Tibial nerve (tissue), 4 donors: ENCODE results near the gene CLPSL1. TPM values are rescaled to one million over a fixed set of nuclear protein-coding genes. Genes with fewer than 3 reads are reported as not detected.

ENCODE experiments used
- DNase-seq, 2 donors: peaks; one replicate each; pipeline ENCODE4 v3.0.0-alpha.2; 2019; ENCODE audit warnings: low spot score in 2 of 2
- H3K27ac ChIP-seq, 4 donors: fragments of 200-600 bp; sonication (generic) in 3 of 4; one replicate each; pipeline ENCODE4 v1.5.1; 2017 to 2019; ENCODE audit warnings: mild to moderate bottlenecking in 1 of 4
- H3K27me3 ChIP-seq, 2 donors: fragments of 200-600 bp; sonication (generic) in 1 of 2; one replicate each; pipeline versions ENCODE4 v1.5.1 to v1.6.0; 2017 to 2019
- H3K36me3 ChIP-seq, 3 donors: fragments of 200-600 bp; sonication (generic); one replicate each; pipeline ENCODE4 v1.5.1; 2018 to 2019
- H3K4me1 ChIP-seq, 4 donors: fragments of 200-600 bp; sonication (generic) in 3 of 4; one replicate each; pipeline ENCODE4 v1.5.1; 2017 to 2019
- H3K4me3 ChIP-seq, 4 donors: fragments of 200-600 bp; sonication (generic) in 3 of 4; one replicate each; pipeline ENCODE4 v1.5.1; 2017 to 2019; ENCODE audit warnings: mild to moderate bottlenecking in 1 of 4, moderate library complexity in 1 of 4
- H3K9me3 ChIP-seq, 4 donors: fragments of 200-600 bp; sonication (generic) in 3 of 4; one replicate each; pipeline ENCODE4 v1.5.1; 2017 to 2019
- EP300 ChIP-seq, 2 donors: sonication (generic); formaldehyde crosslinking; IDR thresholded peaks; one replicate each; pipeline ENCODE4 v1.6.1; 2017; ENCODE audit warnings: antibody characterized with exemption in 2 of 2, mild to moderate bottlenecking in 1 of 2
- POLR2A ChIP-seq, 2 donors: fragments of 450-650 bp; IDR thresholded peaks; one replicate each; pipeline ENCODE4 v1.6.1; 2017; ENCODE audit warnings: antibody characterized with exemption in 2 of 2, mild to moderate bottlenecking in 2 of 2, moderate library complexity in 2 of 2
- WGBS, 2 donors: methylation state at CpG; one replicate each; pipeline ENCODE4 v1.1.5; 2018; 5-methylcytosine and 5-hydroxymethylcytosine counted together
- total RNA-seq, 4 donors: library from RNA; depleted of rRNA; stranded (reverse); fragments of >200 nt; gene quantifications; one replicate each; pipeline ENCODE4 v1.1.0, GENCODE V29; 2016
- TF ChIP-seq, protein P1 (sequence below), 5 experiments: fragments of 200-600 bp in 3 of 5; fragments of 450-650 bp in 2 of 5; sonication (generic) in 3 of 5; IDR thresholded peaks; one replicate each; pipeline ENCODE4 v1.5.1; 2016 to 2019; ENCODE audit warnings: antibody characterized with exemption in 5 of 5, mild to moderate bottlenecking in 3 of 5, moderate library complexity in 2 of 5

CLPSL1 gene
- total RNA-seq, 4 donors from 2014 or later, result not detected

DNA sequence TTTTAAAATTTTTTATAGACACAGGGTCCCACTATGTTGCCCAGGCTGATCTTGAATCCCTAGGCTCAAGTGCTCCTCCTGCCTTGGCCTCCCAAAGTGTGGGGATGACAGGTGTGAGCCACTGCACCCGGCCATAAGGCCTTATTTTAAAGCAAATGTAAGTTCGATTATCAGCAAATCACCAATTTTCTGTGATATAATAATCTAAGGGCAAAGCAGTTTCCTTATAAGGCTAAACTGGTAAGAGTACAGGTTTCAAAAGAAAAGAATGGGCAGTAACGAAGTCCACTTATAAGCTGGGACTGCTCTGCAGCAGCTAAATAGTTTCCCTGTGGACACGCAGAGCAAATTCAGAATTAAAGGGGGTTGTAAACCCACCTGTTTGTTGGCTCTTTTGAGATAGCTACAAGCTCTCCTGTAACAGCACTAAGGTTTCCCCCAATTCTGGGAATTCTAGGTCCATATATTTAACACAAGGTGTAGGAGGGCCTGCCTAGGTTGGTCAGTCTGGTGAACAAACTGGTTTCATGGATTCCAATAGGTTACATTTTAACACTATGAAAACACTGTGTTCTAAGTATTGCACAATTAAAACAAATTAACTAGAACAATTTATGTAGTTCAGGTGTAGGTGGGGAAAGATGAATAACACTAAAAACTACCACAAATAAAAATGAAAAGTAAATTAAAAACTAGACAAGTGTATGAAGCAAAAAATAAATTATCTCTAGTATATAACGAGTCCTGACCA is 50.6 kb downstream of the CLPSL1 start:
- H3K4me3 ChIP-seq, result no peak overlapping the region
- 89 to 90% methylated on average over 5 of the region's 5 CpGs for WGBS, 2 donors
- no peak overlapping the region for H3K27ac ChIP-seq
- peaks cover 0 to 29% (median 0%) of the 10 kb centered on the region in 3 donors for H3K36me3 ChIP-seq
- no peaks in the 10 kb centered on the region for H3K27me3 ChIP-seq
- H3K9me3 ChIP-seq, result no peaks in the 10 kb centered on the region
- no peak for DNase-seq
- H3K4me1 ChIP-seq, result no peaks in the 10 kb centered on the region
- TF ChIP-seq, protein P1, sequence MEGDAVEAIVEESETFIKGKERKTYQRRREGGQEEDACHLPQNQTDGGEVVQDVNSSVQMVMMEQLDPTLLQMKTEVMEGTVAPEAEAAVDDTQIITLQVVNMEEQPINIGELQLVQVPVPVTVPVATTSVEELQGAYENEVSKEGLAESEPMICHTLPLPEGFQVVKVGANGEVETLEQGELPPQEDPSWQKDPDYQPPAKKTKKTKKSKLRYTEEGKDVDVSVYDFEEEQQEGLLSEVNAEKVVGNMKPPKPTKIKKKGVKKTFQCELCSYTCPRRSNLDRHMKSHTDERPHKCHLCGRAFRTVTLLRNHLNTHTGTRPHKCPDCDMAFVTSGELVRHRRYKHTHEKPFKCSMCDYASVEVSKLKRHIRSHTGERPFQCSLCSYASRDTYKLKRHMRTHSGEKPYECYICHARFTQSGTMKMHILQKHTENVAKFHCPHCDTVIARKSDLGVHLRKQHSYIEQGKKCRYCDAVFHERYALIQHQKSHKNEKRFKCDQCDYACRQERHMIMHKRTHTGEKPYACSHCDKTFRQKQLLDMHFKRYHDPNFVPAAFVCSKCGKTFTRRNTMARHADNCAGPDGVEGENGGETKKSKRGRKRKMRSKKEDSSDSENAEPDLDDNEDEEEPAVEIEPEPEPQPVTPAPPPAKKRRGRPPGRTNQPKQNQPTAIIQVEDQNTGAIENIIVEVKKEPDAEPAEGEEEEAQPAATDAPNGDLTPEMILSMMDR (IDR thresholded peaks at IDR 0.05), result no peak

DNA sequence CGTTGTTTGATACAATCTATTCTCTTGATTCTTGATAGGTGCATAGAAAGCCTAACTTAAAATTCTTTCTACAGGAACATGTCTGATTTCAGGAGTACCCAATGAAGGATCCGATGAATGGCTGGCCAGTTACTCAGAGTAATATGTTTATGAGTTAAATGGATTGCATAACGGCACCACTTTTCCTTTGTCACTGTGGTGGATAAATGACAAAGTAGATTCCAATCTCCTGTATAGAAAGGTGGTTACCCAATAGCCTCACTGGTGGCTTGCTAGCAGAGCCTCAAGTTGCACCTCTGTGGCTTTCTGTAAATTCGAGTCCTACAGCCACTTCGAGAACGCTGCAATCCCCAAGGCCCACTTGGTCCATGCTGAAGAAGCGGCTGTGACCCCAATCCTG is 52.7 kb downstream of the CLPSL1 start:
- Histone ChIP-seq H3K9me3 (no peaks in the 10 kb centered on the region), H3K4me3 (no peak overlapping the region), H3K27ac (no peak overlapping the region), H3K4me1 (no peaks in the 10 kb centered on the region), H3K36me3 (peaks cover 0 to 49% (median 0%) of the 10 kb centered on the region in 3 donors), H3K27me3 (no peaks in the 10 kb centered on the region)
- no peak for DNase-seq
- TF ChIP-seq EP300 (IDR thresholded peaks at IDR 0.05) (no peak), POLR2A (IDR thresholded peaks at IDR 0.05) (no peak)
- TF ChIP-seq, protein P1 (IDR thresholded peaks at IDR 0.05), result no peak
- 83 to 90% methylated on average over 7 of the region's 7 CpGs for WGBS, 2 donors

Other genes with a start within 250 kb of the CLPSL1 start
- gene FKBP5, start 92.1 kb upstream of the CLPSL1 start, total RNA-seq, result 100 to 1,000 TPM; 304 to 768 (median 608) TPM
- 1 to 10 TPM in 2 of 4 donors, not detected in 2; 2.2 to 2.9 TPM for gene ARMC12, start 44.0 kb upstream of the CLPSL1 start, total RNA-seq
- not detected for gene CLPSL2, start 4.4 kb upstream of the CLPSL1 start, total RNA-seq
- 10 to 100 TPM in 3 of 4 donors, 1 to 10 TPM in 1; 3.9 to 32.7 (median 13.0) TPM for gene CLPS, start 16.3 kb downstream of the CLPSL1 start, total RNA-seq
- not detected for gene LHFPL5, start 24.3 kb downstream of the CLPSL1 start, total RNA-seq
- 10 to 100 TPM; 23.2 to 48.0 (median 40.2) TPM for gene SRPK1, start 140.1 kb downstream of the CLPSL1 start, total RNA-seq
- gene SLC26A8, start 243.6 kb downstream of the CLPSL1 start, total RNA-seq, result 1 to 10 TPM in 1 of 4 donors, under 1 TPM in 1, not detected in 2; 0.30 to 1.1 TPM
- gene MAPK14, start 246.8 kb downstream of the CLPSL1 start, total RNA-seq, result 10 to 100 TPM; 73.5 to 88.1 (median 83.2) TPM